Keratinocyte (primary cell): ENCODE measurements around the gene UHMK1.

Experiments used
- EZH2 ChIP-seq: IDR thresholded peaks from one replicate; pipeline ENCODE4 v1.6.1; 2012; ENCODE audit warnings: inconsistent platforms, mild to moderate bottlenecking, low read length, moderate library complexity
- TF ChIP-seq, protein P1 (sequence below), 3 experiments: IDR thresholded peaks in 1 of 3; conservative IDR thresholded peaks in 1 of 3; optimal IDR thresholded peaks in 1 of 3; 2 replicates in 2 of 3; 3 replicates in 1 of 3; pipeline versions ENCODE3 to v1.5.1; 2011; ENCODE audit warnings: low read length in 3 of 3, mild to moderate bottlenecking in 3 of 3, moderate library complexity in 2 of 3, control low read depth in 1 of 3, inconsistent platforms in 1 of 3; ENCODE audit not compliant: insufficient read depth in 2 of 3; ENCODE audit errors: extremely low read depth in 1 of 3

DNA sequence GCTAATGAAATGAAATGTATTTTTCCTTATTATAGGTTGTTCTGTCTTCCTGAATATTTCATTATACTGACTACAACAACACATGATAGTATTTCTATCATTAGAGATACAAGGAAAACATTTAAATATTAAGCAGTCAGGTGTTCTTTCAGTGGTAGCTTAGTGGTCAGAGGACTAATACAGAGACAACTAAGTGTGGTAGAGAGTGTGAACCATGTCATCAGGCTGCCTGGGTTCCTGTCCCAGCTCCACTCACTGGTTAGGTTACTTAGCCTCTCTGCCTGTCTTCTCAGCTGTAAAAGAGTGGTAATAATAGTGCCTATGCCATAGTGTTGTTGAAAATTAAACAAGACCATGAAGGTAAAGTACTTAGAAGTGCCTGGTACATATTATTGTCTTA, 67.8 kb downstream of the UHMK1 start:
- TF ChIP-seq, protein P1, sequence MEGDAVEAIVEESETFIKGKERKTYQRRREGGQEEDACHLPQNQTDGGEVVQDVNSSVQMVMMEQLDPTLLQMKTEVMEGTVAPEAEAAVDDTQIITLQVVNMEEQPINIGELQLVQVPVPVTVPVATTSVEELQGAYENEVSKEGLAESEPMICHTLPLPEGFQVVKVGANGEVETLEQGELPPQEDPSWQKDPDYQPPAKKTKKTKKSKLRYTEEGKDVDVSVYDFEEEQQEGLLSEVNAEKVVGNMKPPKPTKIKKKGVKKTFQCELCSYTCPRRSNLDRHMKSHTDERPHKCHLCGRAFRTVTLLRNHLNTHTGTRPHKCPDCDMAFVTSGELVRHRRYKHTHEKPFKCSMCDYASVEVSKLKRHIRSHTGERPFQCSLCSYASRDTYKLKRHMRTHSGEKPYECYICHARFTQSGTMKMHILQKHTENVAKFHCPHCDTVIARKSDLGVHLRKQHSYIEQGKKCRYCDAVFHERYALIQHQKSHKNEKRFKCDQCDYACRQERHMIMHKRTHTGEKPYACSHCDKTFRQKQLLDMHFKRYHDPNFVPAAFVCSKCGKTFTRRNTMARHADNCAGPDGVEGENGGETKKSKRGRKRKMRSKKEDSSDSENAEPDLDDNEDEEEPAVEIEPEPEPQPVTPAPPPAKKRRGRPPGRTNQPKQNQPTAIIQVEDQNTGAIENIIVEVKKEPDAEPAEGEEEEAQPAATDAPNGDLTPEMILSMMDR (optimal IDR thresholded peaks at IDR 0.05 in 1 of 3, IDR thresholded peaks at IDR 0.05 in 1 of 3, conservative IDR thresholded peaks at IDR 0.05 in 1 of 3; ENCODE audit: extremely low read depth in 1 of 3, insufficient read depth in 2 of 3, low read length in 3 of 3), result no peak
- TF ChIP-seq EZH2, result no peak
